DOHH2 (cell line): Measurements from ENCODE around the gene FOXN3.

Experiments used
- H3F3A ChIP-seq: fragments of 200-600 bp; sonication (generic), shearing (Covaris generic); 2 replicates; pipeline ENCODE4 v1.6.0; 2016; ENCODE audit warnings: antibody characterized with exemption, mild to moderate bottlenecking; ENCODE audit not compliant: control insufficient read depth, insufficient read depth
- H3K27ac ChIP-seq: fragments of 200-600 bp; sonication (generic); 2 replicates; pipeline ENCODE4 v1.5.1; 2014; ENCODE audit warnings: low read depth, mild to moderate bottlenecking, low read length, moderate library complexity
- H3K27me3 ChIP-seq: fragments of 200-600 bp; sonication (generic); 2 replicates; pipeline ENCODE4 v1.6.1; 2014; ENCODE audit warnings: mild to moderate bottlenecking, low read length, mixed read lengths; ENCODE audit not compliant: control insufficient read depth
- H3K36me3 ChIP-seq: fragments of 200-600 bp; sonication (generic); 2 replicates; pipeline ENCODE4 v1.6.1; 2014; ENCODE audit warnings: mild to moderate bottlenecking, low read length, moderate library complexity, mixed read lengths; ENCODE audit not compliant: control insufficient read depth
- H3K4me1 ChIP-seq: fragments of 200-600 bp; sonication (generic); 2 replicates; pipeline ENCODE4 v1.6.1; 2014; ENCODE audit warnings: mild to moderate bottlenecking, low read length, mixed read lengths; ENCODE audit not compliant: control insufficient read depth
- H3K4me2 ChIP-seq: fragments of 200-600 bp; sonication (generic); 2 replicates; pipeline ENCODE4 v1.6.0; 2014; ENCODE audit warnings: mild to moderate bottlenecking, low read length, moderate library complexity
- H3K4me3 ChIP-seq: fragments of 200-600 bp; sonication (generic); 2 replicates; pipeline ENCODE4 v1.5.1; 2014; ENCODE audit warnings: mild to moderate bottlenecking, low read length, mixed read lengths
- H3K79me2 ChIP-seq: fragments of 200-600 bp; sonication (generic); 2 replicates; pipeline ENCODE4 v1.6.1; 2014; ENCODE audit warnings: mild to moderate bottlenecking, low read length, mixed read lengths; ENCODE audit not compliant: control insufficient read depth
- H3K9me2 ChIP-seq: fragments of 200-600 bp; sonication (generic); replicated peaks from 2 replicates; pipeline ENCODE4 v1.6.1; 2014; ENCODE audit warnings: mild to moderate bottlenecking, low read length, mixed read lengths; ENCODE audit not compliant: control insufficient read depth
- H3K9me3 ChIP-seq: fragments of 200-600 bp; sonication (generic); 2 replicates; pipeline ENCODE4 v1.6.1; 2014; ENCODE audit warnings: antibody characterized with exemption, low read length, mixed read lengths; ENCODE audit not compliant: control insufficient read depth, insufficient read depth
- H4K20me1 ChIP-seq: fragments of 200-600 bp; sonication (generic); 2 replicates; pipeline ENCODE4 v1.6.0; 2014; ENCODE audit warnings: low read depth, mild to moderate bottlenecking, antibody characterized with exemption, low read length, moderate library complexity; ENCODE audit not compliant: control insufficient read depth, insufficient read depth
- CTCF ChIP-seq: fragments of 200-600 bp; sonication (generic); IDR thresholded peaks from one replicate; pipeline ENCODE4 v1.5.1; 2014; ENCODE audit warnings: antibody characterized with exemption, mild to moderate bottlenecking, low read depth, low read length; ENCODE audit not compliant: poor library complexity, severe bottlenecking
- EZH2phosphoT487 ChIP-seq: fragments of 200-600 bp; sonication (generic); IDR thresholded peaks from 2 replicates; pipeline ENCODE4 v1.6.1; 2017; ENCODE audit warnings: borderline replicate concordance, mild to moderate bottlenecking, antibody characterized with exemption, low read length, moderate library complexity, mixed read lengths

FOXN3 gene

GRCh38 chr14:89344920-89345254 lies 72.1 kb downstream of the FOXN3 start:
- Histone ChIP-seq H3K27me3 (no peaks in the 10 kb centered on the region), H3K9me3 (no peaks in the 10 kb centered on the region; the same call in 1 of the 2 replicates), H3K27ac (no peak overlapping the region), H3K4me1 (peaks cover 45% of the 10 kb centered on the region), H3K4me2 (no peak overlapping the region), H3K4me3 (no peak overlapping the region), H3K36me3 (peaks cover 12% of the 10 kb centered on the region), H4K20me1 (no peaks in the 10 kb centered on the region), H3K79me2 (peaks cover 14% of the 10 kb centered on the region), H3K9me2 (no peaks in the 10 kb centered on the region), H3F3A (peaks cover 11% of the 10 kb centered on the region)
- no peak for TF ChIP-seq CTCF
- no peak for TF ChIP-seq EZH2phosphoT487

GRCh38 chr14:89343356-89343755 lies 73.7 kb downstream of the FOXN3 start:
- no peak overlapping the region for H3K4me2 ChIP-seq
- H3K36me3 ChIP-seq = no peaks in the 10 kb centered on the region; the same call in 1 of the 2 replicates
- no peaks in the 10 kb centered on the region for H3K27me3 ChIP-seq
- peaks cover 8% of the 10 kb centered on the region for H3K79me2 ChIP-seq
- H3F3A ChIP-seq = peaks cover 11% of the 10 kb centered on the region
- TF ChIP-seq EZH2phosphoT487 (no peak), CTCF (no peak)
- H3K27ac ChIP-seq = no peak overlapping the region
- H4K20me1 ChIP-seq = no peaks in the 10 kb centered on the region
- H3K4me3 ChIP-seq = no peak overlapping the region
- no peaks in the 10 kb centered on the region for H3K9me2 ChIP-seq
- peaks cover 48% of the 10 kb centered on the region for H3K4me1 ChIP-seq
- H3K9me3 ChIP-seq = no peaks in the 10 kb centered on the region; the same call in 1 of the 2 replicates

GRCh38 chr14:89342049-89342448 lies 75.0 kb downstream of the FOXN3 start:
- Histone ChIP-seq H3K4me3 (no peak overlapping the region), H3K79me2 (peaks cover 5% of the 10 kb centered on the region)
- TF ChIP-seq EZH2phosphoT487 = no peak
- no peak for TF ChIP-seq CTCF

More at GRCh38 chr14:89342049-89342448, 75.0 kb downstream of the FOXN3 start:
- H3K9me3 ChIP-seq = no peaks in the 10 kb centered on the region; the same call in 1 of the 2 replicates
- H3F3A ChIP-seq = peaks cover 11% of the 10 kb centered on the region
- no peaks in the 10 kb centered on the region for H3K27me3 ChIP-seq
- H4K20me1 ChIP-seq = no peaks in the 10 kb centered on the region
- H3K4me1 ChIP-seq = peaks cover 61% of the 10 kb centered on the region
- no peaks in the 10 kb centered on the region for H3K9me2 ChIP-seq
- H3K27ac ChIP-seq = peak overlapping the region; percentile 13; the same call in 1 of the 2 replicates
- peak overlapping the region; percentile 91 for H3K4me2 ChIP-seq
- H3K36me3 ChIP-seq = no peaks in the 10 kb centered on the region
